NCI-H510A treated with DMSO at 0.1 percent for 48 hours (cell line): Measurements from ENCODE around the gene SLBP.
A peak's percentile ranks its signal among the peaks of the same experiment; 100 is the strongest.

ENCODE experiments used
- DNase-seq: peaks from one replicate; lab custom pipeline; 2025; lab: John Stamatoyannopoulos, UW

The SLBP gene

GRCh38 chr4:1726146-1726934, 14.2 kb upstream of the SLBP start:
- DNase-seq: peak; percentile 63

- DNase-seq: no peak
Measured at GRCh38 chr4:1725521-1725920, 13.4 kb upstream of the SLBP start.

- DNase-seq: no peak
Measured at GRCh38 chr4:1723131-1723801, 11.1 kb upstream of the SLBP start.

DNA sequence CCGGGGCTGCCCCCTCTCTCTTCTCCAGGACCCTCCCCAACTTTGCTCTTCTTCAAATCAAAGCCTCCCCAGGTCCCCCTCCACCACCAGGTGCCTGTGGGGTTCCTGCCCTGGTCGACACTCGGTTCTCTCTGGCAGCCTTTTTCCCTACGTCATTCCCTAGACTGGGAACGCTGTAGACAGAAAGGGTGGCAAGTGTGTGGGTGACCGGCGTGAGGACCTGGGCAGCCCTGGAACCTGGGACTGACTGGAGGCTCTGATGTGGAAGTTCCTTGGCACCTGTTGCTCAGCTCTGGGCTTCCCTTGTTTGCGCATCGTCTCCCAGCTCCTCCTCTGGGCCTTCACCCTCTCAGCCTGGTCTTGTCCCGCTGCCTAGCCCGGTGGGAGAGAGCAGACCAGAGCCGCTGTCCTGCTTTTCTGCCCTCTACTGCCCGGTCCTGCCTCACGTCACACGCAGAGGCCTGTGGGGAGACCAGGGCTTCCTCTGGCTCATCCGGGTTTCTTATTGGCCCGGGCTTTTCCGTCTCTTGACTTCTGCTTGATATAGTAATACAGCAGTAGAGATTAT, 10.5 kb upstream of the SLBP start:
- no peak for DNase-seq

DNA sequence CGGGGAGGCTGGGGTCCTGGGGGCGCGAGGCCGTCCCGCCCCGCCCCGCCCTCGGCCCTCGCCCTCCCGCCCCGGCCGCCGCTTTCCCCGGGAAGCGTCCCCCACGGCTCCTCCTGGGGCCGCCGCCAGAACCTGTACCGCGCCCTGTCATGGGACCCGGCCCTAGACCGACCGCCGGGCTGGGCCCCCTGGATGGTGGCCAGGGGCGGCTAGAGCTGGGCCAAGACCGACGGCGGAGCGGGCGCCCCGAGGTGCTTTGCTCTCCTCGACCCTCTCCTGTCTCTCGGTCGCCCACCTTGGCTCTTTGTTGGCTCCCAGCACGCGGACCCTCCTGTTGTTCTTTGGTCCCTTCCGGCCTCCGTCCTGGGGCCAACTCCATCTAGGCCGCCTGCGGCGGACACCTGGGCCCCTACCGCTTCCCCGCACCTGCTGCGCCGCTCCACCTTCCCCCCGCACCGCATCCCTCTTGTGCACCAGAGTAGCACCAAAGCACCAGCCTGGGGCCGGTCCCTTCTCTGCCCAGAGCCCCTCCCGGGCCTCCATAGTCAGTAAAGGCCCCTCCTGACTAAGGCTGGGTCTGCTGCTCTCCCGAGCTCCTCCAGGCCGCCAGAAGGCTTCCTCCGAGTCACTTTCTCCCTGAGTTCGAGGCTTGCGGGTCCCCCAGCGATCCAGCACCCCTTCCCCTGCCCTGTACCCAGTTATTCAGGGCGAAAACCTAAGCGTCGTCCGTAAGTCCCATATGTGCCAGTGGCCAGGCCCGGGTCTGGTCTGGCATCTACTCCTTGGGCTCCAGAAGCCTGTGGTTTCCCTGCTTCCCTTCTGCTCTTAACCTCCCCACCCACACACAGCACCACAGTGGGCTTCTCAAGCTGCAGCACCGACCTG, 9.8 kb upstream of the SLBP start:
- no peak for DNase-seq

DNA sequence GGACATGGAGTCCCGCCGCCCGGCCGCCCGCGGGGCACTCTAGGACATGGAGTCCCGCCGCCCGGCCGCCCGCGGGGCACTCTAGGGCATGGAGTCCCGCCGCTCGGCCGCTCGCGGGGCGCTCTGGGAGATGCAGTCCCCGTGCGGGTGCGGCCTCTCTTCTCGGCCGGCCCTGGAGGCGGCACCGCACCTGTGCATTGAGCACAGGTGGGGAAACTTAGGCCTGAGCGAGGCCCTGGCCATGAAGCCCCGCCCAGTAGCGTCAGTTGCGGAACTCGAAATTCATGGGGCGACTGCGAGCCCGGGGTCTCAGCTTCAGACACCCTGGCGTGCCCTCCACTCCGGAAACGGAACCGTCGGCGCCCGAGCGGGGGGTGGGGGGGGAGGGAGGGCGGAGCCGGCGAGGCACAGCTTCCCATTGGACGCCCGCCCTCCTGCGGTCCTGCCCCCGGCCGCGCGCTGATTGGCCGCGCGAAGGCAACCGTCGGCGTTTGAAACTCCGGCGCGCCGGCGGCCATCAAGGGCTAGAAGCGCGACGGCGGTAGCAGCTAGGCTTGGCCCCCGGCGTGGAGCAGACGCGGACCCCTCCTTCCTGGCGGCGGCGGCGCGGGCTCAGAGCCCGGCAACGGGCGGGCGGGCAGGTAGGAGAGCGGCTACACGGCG, 9.0 kb upstream of the SLBP start, which contains the start of the genes TACC3 and TMEM129:
Gene TACC3, plus strand, starts transcription at position 519 of the 663 bp plus-strand sequence. CDS start 1,901 bp downstream, outside the sequence.
Gene TMEM129, minus strand, starts transcription at position 321 of the 663 bp plus-strand sequence. CDS start 486 bp downstream, outside the sequence.
- DNase-seq: peak; percentile 94

GRCh38 chr4:1720163-1720983, 8.3 kb upstream of the SLBP start:
- DNase-seq: no peak

DNA sequence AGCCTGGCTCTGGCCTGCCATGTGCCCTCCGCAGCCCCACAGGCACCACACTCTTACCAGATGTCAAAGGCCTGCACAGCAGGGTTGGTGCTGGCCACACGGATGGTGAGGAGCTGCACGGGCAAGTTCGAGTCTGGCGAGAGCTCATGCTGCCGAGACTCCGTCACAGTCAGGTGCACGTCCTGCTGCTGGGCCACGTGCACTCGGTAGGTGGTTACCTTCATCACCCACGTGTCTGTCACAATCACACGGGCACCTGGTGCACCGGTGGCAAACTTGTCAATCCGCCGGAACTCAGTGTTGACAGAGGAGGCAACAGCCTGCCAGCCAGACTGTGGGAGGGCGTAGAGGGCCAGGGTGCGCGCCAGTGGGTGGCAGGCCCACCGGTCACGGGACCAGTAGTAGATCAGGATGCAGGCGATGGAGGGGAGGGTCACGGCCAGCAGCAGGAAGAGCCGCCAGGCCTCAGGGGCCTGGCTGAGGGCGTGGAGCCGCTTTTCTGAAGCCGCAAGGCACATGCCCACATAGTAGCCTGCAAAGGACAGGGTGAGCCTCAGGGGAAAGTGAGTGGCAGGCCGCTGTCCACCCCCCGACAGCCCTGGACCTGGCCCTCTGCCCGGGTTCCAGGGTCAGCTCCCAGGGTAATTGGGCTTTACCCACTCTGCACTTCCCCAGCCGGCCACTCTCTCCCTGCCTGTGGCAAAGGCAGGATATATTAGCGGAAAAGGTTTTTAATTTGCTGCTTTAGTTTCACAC, 6.2 kb upstream of the SLBP start:
- DNase-seq: no peak

- DNase-seq: no peak
Measured at GRCh38 chr4:1717129-1718094, 5.3 kb upstream of the SLBP start.

- no peak for DNase-seq
Measured at GRCh38 chr4:1716065-1716945, 4.2 kb upstream of the SLBP start.

GRCh38 chr4:1715002-1715758, 3.1 kb upstream of the SLBP start:
- no peak for DNase-seq

DNA sequence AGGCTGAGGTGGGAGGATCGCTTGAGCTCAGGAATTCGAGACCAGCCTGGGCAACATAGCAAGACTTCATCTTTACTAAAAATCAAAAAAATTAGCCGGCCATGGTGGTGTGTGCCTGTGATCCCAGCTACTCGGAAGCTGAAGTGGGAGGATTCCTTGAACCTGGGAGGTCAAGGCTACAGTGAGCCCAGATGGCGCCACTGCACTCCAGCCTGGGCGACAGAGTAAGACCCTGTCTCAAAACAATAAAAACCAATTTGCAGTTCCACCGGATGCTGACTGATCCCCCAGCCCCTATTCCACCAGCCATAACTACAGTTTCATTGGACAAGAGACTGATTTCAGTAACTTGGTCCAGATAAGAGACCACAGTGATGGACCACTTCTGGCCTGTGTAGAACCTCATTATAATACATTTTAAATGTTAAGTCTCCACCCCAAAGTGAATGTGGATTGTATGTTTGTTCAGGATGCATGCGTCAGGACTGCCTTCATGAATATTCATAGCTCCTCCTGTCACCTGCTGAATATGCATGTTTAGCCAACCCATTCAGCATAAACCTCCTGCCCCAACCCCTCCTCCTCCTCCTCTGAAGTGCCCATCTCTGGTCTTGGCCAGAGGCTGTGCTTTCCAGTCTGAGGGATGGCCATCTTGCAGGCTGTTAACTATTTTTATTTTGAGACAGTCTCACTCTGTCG, 2.3 kb upstream of the SLBP start:
- DNase-seq: peak; percentile 16

DNA sequence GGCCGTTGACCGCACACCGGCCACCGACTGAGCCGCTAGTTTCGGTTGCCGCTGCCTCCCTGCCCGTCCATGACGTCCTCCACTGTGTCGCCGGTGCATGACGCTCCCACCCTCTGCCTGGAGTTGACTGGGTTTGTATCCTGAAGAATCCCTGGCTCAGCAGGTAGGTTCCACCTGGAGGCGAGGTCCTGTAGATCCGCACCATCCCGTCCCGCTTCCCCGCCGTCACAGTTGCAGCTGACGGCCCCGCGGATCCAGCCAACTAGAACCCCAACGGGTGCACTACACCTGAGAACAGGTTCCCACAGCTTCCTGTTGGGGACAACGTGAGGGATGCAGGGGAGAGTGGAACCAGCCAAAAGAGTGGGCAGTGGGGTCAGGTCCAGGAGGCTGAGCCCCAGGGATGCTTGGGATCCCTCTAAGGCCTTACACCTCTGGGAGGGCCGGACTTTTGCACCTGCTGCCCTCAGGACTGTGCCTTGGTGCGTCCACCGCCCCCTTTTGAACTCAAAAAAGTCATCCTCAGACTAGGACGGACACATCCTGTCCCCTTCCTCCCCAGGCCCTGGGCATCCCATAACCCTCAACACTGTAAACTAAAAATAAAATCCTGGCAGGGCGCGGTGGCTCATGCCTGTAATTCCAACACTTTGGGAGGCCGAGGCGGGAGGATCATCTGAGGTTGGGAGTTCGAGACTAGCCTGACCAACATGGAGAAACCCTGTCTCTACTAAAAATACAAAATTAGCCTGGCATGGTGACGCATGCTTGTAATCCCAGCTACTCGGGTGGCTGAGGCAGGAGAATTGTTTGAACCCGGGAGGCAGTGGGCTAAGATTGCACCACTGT, 1.1 kb upstream of the SLBP start:
- no peak for DNase-seq

GRCh38 chr4:1711571-1712215, 426 bp downstream of the SLBP start:
- DNase-seq: no peak
